Tibial nerve (tissue), 4 donors: ENCODE results near the gene PNO1. TPM values are rescaled to one million over a fixed set of nuclear protein-coding genes. Genes with fewer than 3 reads are reported as not detected.
A peak's percentile ranks its signal among the peaks of the same experiment; 100 is the strongest.

Experiments used
- DNase-seq, 2 donors: peaks; one replicate each; pipeline ENCODE4 v3.0.0-alpha.2; 2019; ENCODE audit warnings: low spot score in 2 of 2
- H3K27ac ChIP-seq, 4 donors: fragments of 200-600 bp; sonication (generic) in 3 of 4; one replicate each; pipeline ENCODE4 v1.5.1; 2017 to 2019; ENCODE audit warnings: mild to moderate bottlenecking in 1 of 4
- H3K27me3 ChIP-seq, 2 donors: fragments of 200-600 bp; sonication (generic) in 1 of 2; one replicate each; pipeline versions ENCODE4 v1.5.1 to v1.6.0; 2017 to 2019
- H3K36me3 ChIP-seq, 3 donors: fragments of 200-600 bp; sonication (generic); one replicate each; pipeline ENCODE4 v1.5.1; 2018 to 2019
- H3K4me1 ChIP-seq, 4 donors: fragments of 200-600 bp; sonication (generic) in 3 of 4; one replicate each; pipeline ENCODE4 v1.5.1; 2017 to 2019
- H3K4me3 ChIP-seq, 4 donors: fragments of 200-600 bp; sonication (generic) in 3 of 4; one replicate each; pipeline ENCODE4 v1.5.1; 2017 to 2019; ENCODE audit warnings: mild to moderate bottlenecking in 1 of 4, moderate library complexity in 1 of 4
- H3K9me3 ChIP-seq, 4 donors: fragments of 200-600 bp; sonication (generic) in 3 of 4; one replicate each; pipeline ENCODE4 v1.5.1; 2017 to 2019
- CTCF ChIP-seq, 5 experiments: fragments of 200-600 bp in 3 of 5; fragments of 450-650 bp in 2 of 5; sonication (generic) in 3 of 5; IDR thresholded peaks; one replicate each; pipeline ENCODE4 v1.5.1; 2016 to 2019; ENCODE audit warnings: antibody characterized with exemption in 5 of 5, mild to moderate bottlenecking in 3 of 5, moderate library complexity in 2 of 5
- EP300 ChIP-seq, 2 donors: sonication (generic); formaldehyde crosslinking; IDR thresholded peaks; one replicate each; pipeline ENCODE4 v1.6.1; 2017; ENCODE audit warnings: antibody characterized with exemption in 2 of 2, mild to moderate bottlenecking in 1 of 2
- POLR2A ChIP-seq, 2 donors: fragments of 450-650 bp; IDR thresholded peaks; one replicate each; pipeline ENCODE4 v1.6.1; 2017; ENCODE audit warnings: antibody characterized with exemption in 2 of 2, mild to moderate bottlenecking in 2 of 2, moderate library complexity in 2 of 2
- WGBS, 2 donors: methylation state at CpG; one replicate each; pipeline ENCODE4 v1.1.5; 2018; 5-methylcytosine and 5-hydroxymethylcytosine counted together
- total RNA-seq, 4 donors: library from RNA; depleted of rRNA; stranded (reverse); fragments of >200 nt; gene quantifications; one replicate each; pipeline ENCODE4 v1.1.0, GENCODE V29; 2016

Gene PNO1
- total RNA-seq, 4 donors from 2014 or later: 12.7 to 28.5 (median 15.4) TPM

- 66 to 79% methylated on average over 7 of the region's 7 CpGs for WGBS, 2 donors
- Histone ChIP-seq H3K9me3 (no peaks in the 10 kb centered on the region), H3K27me3 (no peaks in the 10 kb centered on the region), H3K36me3 (no peaks in the 10 kb centered on the region), H3K4me1 (peaks cover 0 to 10% (median 4%) of the 10 kb centered on the region in 4 donors), H3K27ac (no peak overlapping the region), H3K4me3 (no peak overlapping the region)
- TF ChIP-seq CTCF (IDR thresholded peaks at IDR 0.05): no peak
- TF ChIP-seq EP300 (IDR thresholded peaks at IDR 0.05): no peak
- no peak for TF ChIP-seq POLR2A (IDR thresholded peaks at IDR 0.05)
- DNase-seq: no peak
Observed at GRCh38 chr2:68118816-68119215, 38.9 kb upstream of the PNO1 start.

GRCh38 chr2:68119504-68119903, 38.2 kb upstream of the PNO1 start:
- TF ChIP-seq POLR2A (IDR thresholded peaks at IDR 0.05) (no peak), EP300 (IDR thresholded peaks at IDR 0.05) (no peak), CTCF (IDR thresholded peaks at IDR 0.05) (no peak)
- WGBS, 2 donors: 55 to 69% methylated on average over 5 of the region's 5 CpGs
- H3K4me1 ChIP-seq: peaks cover 0 to 10% (median 4%) of the 10 kb centered on the region in 4 donors
- H3K27ac ChIP-seq: peak overlapping the region in 1 of 4 donors; percentile 53
- no peak for DNase-seq
- no peaks in the 10 kb centered on the region for H3K9me3 ChIP-seq
- no peaks in the 10 kb centered on the region for H3K36me3 ChIP-seq
- H3K27me3 ChIP-seq: no peaks in the 10 kb centered on the region
- H3K4me3 ChIP-seq: no peak overlapping the region

- TF ChIP-seq EP300 (IDR thresholded peaks at IDR 0.05) (no peak), POLR2A (IDR thresholded peaks at IDR 0.05) (no peak), CTCF (IDR thresholded peaks at IDR 0.05) (peak; percentile 87 to 99 (median 88))
- 45 to 47% methylated on average over 16 of the region's 16 CpGs for WGBS, 2 donors
- H3K36me3 ChIP-seq: no peaks in the 10 kb centered on the region
- peaks cover 0 to 10% (median 4%) of the 10 kb centered on the region in 4 donors for H3K4me1 ChIP-seq
- DNase-seq: peak; percentile 94 to 98
- H3K27ac ChIP-seq: no peak overlapping the region
- H3K27me3 ChIP-seq: no peaks in the 10 kb centered on the region
- H3K9me3 ChIP-seq: no peaks in the 10 kb centered on the region
- H3K4me3 ChIP-seq: no peak overlapping the region
Observed at GRCh38 chr2:68121873-68122679, 35.6 kb upstream of the PNO1 start.

- Histone ChIP-seq H3K9me3 (no peaks in the 10 kb centered on the region), H3K4me1 (peaks cover 0 to 10% (median 4%) of the 10 kb centered on the region in 4 donors), H3K27ac (no peak overlapping the region), H3K36me3 (no peaks in the 10 kb centered on the region), H3K4me3 (no peak overlapping the region), H3K27me3 (no peaks in the 10 kb centered on the region)
- TF ChIP-seq EP300 (IDR thresholded peaks at IDR 0.05) (no peak), CTCF (IDR thresholded peaks at IDR 0.05) (peak in 2 of 5 experiments; percentile 1 to 2)
- 31 to 32% methylated on average over 8 of the region's 8 CpGs for WGBS, 2 donors
- no peak for DNase-seq
Observed at GRCh38 chr2:68122680-68122964, 35.1 kb upstream of the PNO1 start.

- Histone ChIP-seq H3K27me3 (no peaks in the 10 kb centered on the region), H3K4me3 (no peak overlapping the region), H3K9me3 (no peaks in the 10 kb centered on the region), H3K36me3 (no peaks in the 10 kb centered on the region), H3K4me1 (peaks cover 0 to 10% (median 4%) of the 10 kb centered on the region in 4 donors), H3K27ac (no peak overlapping the region)
- 65 to 95% methylated on average over 2 of the region's 2 CpGs for WGBS, 2 donors
- TF ChIP-seq EP300 (IDR thresholded peaks at IDR 0.05) (no peak), CTCF (IDR thresholded peaks at IDR 0.05) (no peak), POLR2A (IDR thresholded peaks at IDR 0.05) (no peak)
- DNase-seq: no peak
Observed at GRCh38 chr2:68124321-68124720, 33.4 kb upstream of the PNO1 start.
